Measurements from ENCODE around the gene KLK4.

- TF ChIP-seq ARNT (IDR thresholded peaks at IDR 0.05), result no peak
- TF ChIP-seq TARDBP (IDR thresholded peaks at IDR 0.05), result no peak
- TF ChIP-seq HDGF (IDR thresholded peaks at IDR 0.05; ENCODE audit: borderline replicate concordance), result no peak
- TF ChIP-seq SP1 (IDR thresholded peaks at IDR 0.05), result no peak
- TF ChIP-seq SUZ12 (IDR thresholded peaks at IDR 0.05), result no peak
- TF ChIP-seq BHLHE40 (IDR thresholded peaks at IDR 0.05; ENCODE audit: borderline replicate concordance), result no peak
- TF ChIP-seq FOXM1 (IDR thresholded peaks at IDR 0.05; ENCODE audit: borderline replicate concordance), result no peak
- TF ChIP-seq L3MBTL2 (conservative IDR thresholded peaks at IDR 0.05), result no peak
- TF ChIP-seq ELF4 (IDR thresholded peaks at IDR 0.05), result no peak
- TF ChIP-seq FOXA1 (IDR thresholded peaks at IDR 0.05), result no peak
- TF ChIP-seq PKNOX1 (IDR thresholded peaks at IDR 0.05), result no peak
- TF ChIP-seq NFRKB (IDR thresholded peaks at IDR 0.05), result no peak
- no peak for TF ChIP-seq LEF1 (IDR thresholded peaks at IDR 0.05; ENCODE audit: borderline replicate concordance)
Observed at GRCh38 chr19:50899569-50899968, 11.6 kb downstream of the KLK4 start.

All from HEK293T (cell line).